ENCODE results near the gene MISP.
"Not testable (repeated sequence)": the region's sequence is repeated elsewhere in the genome, so short reads cannot be mapped to it uniquely, and the experiment has no call there.

Gene MISP

DNA sequence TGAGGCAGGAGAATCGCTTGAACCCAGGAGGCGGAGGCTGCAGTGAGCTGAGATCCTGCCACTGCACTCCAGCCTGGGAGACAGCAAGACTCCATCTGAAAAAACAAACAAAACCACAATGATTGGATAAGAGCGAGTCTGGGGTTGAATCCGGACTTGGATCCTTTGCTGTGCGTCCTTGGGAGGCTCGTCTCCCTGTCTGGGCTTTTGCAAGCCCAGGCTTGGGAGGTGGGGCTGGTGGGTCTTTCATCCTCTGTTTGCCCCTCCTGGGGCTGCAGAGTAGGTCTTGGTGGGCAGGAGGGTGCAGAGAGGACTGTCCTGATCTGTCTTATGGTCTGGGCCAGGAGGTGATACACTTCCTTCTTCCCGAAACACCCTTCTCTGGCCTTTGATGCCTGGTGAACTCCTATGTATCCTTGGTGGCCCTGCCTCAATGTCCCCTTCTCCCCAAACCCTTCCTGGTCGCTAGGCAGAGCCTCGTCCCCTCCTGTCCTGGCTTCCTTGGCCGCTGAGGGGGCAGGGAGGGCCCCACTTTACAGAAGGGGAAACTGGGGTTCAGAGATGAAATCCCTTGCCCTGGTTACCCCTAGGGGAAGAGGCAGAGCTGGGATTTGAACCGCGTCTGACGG lies 25.3 kb upstream of the MISP start:
- no peak for DNase-seq (ENCODE audit: low read depth in 2 of 2)

DNA sequence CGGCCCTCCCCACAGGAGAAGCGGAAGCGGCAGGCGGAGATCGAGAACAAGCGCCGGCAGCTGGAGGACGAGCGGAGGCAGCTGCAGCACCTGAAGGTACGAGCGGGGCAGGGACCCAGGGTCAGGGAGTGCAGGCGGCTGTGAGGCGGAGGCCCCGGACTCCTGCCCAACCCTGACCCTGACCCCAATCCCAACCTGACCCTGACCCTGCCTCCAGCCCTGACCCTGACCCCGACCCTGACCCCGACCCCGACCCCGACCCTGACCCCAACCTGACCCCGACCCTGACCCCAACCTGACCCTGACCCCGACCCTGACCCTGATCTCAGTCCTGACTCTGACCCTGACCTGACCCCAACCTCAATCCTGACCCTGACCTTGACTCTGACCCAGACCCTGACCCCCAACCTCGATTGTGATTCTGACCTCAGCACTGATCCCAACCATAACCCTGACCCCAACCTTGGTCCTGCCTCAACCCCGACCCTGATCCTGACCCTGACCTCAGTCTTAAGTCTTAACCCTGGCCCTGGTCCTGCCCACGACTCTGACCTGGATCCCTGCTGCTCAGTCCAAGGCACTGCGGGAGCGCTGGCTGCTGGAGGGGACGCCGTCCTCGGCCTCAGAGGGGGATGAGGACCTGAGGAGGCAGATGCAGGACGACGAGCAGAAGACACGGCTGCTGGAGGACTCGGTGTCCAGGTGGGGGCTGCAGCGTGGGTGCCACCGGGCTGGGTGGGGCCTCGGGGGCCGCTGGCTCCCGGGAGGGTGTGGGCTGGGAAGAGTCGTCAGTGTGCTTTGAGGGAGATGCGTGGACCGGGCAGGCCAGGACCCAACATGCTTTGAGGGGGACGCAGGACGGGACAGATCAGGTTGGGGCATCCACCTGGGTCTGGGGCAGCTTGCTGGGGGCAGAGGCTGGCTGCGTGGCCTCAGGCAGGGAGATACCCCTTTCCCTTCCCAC lies 23.6 kb upstream of the MISP start:
- no peak for DNase-seq (ENCODE audit: low read depth in 2 of 2)

DNA sequence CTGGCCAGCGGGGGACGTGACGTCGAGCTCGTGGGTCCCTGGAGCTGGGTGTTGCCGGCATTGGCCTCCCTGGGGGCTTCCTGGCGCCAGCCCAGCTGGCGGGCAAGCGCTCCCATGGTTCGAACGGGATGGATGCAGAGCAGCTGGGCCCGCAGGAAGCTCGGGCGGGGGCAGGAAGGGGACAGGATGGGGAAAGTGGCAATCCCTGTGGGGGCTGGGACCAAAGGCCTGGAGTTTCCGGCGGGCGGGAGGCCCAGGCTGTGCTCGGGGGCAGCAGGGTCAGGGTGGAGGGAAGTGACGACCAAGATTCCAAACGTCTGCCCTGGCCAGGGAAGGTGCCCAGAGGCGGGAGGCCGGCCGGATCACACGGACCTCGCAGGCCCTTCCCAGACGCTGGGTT lies 22.9 kb upstream of the MISP start:
- DNase-seq (ENCODE audit: low read depth in 2 of 2) = no peak

DNA sequence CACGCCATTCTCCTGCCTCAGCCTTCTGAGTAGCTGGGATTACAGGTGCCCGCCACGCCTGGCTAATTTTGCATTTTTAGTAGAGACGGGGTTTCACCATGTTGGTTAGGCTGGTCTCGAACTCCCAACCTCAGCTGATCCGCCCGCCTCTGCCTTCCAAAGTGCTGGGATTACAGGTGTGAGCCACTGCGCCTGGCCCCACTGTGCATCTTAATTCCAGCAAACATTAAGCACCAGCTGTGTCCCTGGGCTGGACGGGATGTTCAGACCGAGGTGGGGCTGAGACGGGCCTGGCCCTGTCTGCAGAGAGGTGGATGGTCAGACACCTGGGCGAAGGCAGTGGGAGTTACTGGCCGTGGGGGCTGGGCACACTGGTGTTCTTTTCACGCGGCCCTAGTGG lies 21.3 kb upstream of the MISP start:
- DNase-seq (ENCODE audit: low read depth in 2 of 2) = not testable (repeated sequence)

DNA sequence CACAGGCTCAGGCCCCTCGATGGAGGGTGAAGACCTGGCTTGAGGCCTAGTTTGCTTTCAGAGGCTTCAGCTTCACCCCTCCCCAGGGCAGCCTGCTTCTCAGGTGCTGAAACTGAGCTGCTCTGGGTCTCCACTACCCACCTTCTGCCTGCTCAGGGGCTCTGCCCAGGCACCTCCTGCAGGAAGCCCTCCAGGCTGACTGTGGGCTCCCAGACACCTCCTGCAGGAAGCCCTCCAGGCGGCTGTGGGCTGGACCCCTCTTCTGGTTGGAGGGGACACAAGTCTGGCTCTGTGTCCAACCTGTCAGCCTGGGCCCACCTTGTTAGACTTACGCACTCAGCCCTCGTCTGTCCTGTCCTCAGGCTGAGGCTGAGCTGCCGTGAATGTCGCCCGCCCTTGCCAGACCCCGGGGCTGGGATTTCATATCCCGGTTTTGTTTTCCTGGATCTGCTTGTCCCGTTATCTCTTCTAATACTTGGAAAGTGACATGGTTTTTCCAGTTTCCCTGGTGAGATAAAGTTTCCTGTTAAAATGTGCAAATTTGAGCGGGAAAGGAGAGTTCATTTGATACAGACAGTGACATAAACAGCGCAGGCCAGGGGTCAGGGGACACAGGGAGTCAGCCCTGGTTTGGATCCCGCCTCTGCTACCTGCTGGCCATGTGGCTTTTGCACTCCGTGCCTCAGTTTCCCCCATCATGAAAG lies 20.8 kb upstream of the MISP start:
- no peak for DNase-seq (ENCODE audit: low read depth in 2 of 2)

DNA sequence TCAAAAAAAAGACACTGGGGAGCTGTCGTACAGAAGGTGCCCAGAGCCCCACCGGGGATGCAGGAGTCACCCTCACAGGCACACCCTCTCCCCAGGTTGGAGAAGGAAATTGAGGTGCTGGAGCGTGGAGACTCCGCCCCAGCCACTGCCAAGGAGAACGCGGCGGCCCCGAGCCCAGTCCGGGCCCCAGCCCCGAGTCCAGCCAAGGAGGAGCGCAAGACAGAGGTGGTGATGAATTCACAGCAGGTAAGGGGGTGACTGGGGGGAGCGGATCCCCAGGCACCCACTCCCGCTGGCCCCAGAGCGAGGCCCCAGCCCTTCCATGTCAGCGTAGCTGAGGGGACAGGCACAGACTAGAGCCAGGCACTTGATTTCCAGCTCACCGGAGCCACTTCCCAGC lies 19.9 kb upstream of the MISP start:
- no peak for DNase-seq (ENCODE audit: low read depth in 2 of 2)

DNA sequence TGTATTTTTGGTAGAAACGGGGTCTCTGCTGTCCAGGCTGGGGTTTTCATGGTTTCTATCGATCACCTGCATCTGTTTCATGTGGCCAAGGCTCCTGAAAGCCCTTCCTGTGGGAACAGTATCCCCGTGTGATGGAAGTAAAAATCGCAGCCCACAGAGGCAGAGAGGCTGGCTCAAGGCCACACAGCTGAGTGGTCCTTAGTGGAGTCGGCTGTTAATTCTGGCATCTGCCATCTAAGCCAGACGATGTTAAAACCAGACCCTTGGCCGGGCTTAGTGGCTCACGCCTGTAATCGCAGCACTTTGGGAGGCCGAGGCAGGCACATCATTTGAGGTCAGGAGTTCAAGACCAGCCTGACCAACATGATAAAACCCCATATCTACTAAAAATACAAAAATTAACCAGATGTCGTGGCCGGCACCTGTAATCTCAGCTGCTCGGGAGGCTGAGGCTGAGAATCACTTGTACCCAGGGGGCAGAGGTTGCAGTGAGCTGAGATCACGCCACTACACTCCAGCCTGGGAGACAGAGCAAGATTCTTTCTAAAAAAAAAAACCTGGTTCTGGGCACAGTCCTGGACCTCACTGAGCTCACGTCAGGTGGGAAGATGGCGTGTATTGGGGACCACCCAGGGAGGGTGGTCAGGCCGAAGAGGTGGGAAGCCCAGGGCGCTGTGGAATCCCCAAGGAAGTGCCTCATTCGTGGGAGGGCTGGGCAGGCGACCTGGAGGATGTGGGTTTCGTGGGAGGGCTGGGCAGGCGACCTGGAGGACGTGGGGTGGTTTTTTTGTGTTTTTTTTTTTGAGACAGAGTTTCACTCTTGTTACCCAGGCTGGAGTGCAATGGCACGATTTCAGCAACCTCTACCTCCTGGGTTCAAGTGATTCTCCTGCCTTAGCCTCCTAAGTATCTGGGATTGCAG lies 18.5 kb upstream of the MISP start:
- DNase-seq (ENCODE audit: low read depth in 2 of 2) = no peak

DNA sequence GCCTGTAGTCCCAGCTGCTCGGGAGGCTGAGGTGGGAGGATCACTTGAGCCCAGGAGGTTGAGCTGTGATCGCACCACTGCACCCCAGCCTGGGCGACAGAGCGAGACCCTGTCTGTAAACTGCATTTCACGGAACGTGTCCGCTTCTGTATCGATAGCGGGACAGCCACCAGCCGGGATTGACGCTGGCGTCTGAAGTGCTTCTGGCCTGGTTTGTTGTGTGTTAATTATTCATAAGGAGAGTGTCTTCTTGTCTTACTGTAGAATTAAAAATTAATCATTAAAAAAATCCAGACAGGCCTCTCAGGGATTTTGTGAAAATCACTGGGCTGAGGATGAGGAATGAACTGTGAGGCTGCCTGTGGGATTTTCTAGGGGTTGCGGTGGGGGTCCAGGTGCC lies 16.2 kb upstream of the MISP start:
- DNase-seq (ENCODE audit: low read depth in 2 of 2) = no peak

DNA sequence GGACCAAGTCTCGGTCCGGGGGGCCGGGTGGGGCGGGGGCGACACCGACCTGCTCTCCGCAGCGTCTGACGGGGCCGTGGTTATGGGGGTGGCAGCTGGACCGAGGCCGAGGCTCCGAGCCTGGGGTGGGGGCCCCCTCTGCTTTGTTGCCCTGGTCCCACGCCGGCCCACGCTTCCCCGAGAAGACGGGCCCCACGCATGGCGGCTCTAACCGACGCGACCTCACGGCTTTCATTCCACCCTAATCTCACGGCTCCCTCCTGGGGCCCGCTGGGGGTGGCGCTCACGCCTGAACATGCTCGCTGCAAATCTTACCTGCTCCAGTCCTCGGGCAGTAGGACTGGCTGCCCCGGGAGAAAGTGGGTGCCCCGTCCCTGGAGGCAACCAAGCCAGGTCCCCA lies 14.8 kb upstream of the MISP start:
- no peak for DNase-seq (ENCODE audit: low read depth in 2 of 2)

DNA sequence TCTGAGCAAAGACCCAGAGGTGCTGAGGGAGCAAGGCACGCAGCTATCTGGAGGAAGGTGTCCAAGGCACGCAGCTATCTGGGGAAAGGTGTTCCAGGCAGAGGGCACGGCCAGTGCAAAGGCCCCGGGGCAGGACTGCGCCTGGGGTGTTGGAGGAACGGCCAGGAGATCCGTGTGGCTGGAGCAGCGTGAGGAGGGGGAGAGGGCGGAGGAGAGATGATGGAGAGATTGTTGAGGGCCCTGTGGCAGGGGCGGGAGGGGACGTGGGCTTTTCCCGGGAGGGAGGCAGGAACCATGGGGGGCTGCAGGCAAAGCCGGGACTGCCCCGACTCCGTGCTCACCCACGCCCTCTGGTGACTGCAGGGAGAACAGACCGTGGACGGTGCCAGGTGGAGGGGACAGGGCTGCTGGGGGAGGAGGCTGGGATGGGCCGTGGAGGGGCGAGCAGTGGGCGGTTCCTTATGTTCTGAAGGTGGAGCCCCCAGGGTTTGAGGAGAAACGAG lies 13.3 kb upstream of the MISP start:
- peak; percentile 21 to 42 for DNase-seq (ENCODE audit: low read depth in 2 of 2)

DNA sequence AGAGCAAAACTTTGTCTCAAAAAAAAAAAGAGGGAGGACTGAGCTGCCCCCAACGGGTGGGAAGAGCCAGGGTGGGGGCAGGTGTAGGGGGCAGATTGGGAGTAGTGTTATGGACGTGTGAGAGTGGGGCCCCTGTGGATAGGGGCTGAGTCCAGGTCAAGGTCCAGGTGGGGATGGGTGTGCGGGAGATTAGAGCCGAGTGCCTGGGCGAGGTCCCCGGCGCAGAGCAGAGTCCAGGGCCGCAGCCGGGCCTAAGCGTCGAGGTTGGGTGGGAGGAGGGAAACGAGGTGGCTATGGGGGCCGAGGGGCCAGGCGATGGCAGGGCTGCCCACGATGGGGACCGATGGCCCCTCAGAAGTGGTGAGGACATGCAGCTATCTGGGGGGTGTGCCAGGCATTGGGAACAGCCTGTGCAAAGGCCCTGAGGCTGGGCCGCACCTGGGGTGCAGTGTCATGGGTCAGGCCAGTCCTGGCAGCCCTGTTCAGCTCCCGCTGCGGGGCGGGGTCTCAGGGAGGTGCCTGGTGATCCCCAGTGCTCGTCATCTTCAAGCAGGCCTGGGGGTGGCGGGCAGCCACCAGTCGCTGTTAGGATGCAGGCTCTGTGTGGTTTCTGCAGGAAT lies 12.3 kb upstream of the MISP start:
- no peak for DNase-seq (ENCODE audit: low read depth in 2 of 2)

DNA sequence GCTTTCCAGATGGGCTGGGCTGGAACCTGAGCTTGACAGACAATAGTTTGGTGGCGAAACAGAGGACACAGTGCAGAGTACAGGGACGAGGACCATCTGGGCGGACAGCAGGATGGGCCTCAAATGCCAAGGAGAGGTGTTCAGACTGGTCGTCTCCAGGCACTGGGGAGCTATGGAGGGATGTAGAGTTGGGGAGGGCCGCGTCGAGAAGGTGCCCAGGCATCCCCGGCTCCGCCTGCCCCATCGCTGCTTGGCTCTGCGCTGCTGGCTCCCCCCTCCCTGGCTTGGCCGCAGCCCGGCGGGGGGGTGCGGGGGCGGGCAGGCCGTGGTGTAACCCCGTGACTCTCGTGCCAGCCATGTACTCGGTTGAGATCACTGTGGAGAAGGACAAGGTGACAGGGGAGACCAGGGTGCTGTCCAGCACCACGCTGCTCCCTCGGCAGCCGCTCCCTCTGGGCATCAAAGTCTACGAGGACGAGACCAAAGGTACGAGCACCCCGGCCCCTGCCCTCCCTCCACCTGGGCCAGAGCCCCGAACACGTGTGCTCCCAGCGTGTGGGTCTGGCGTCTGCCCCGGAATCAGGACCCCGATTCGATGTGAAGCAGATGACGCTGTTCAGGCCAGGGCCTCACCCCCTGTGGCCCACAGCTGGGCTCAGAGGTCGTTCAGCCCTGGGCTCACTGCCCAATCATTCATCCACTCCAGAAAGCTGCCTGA lies 10.8 kb upstream of the MISP start:
- no peak for DNase-seq (ENCODE audit: low read depth in 2 of 2)

DNA sequence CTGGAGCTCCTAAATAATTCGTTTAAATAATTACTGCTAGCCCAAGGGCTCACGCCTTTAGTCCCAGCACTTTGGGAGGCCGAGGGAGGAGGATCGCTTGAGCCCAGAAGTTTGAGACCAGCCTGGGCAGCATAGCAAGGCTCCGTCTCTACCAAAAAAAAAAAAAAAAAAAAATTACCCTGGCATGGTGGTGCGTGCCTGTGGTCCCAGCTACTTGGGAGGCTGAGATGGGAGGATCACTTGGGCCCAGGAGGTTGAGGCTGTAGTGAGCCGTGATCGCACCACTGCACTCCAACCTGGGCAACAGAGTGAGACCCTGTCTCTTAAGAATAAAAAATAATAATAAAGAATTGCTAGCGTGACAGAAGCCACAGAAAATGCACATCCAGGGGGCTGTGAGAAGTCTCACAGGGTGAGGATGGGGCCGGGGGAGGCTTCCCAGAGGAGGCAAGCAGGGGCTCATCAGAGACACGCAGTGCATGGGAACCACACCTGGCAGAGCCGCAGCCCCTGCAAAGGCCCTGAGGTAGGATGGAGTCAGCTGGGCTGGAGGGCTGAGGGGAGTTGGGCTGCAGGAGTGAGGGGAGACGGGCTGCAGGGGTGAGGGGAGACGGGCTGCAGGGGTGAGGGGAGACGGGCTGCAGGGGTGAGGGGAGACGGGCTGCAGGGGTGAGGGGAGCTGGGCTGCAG lies 10.0 kb upstream of the MISP start:
- not testable (repeated sequence) for DNase-seq (ENCODE audit: low read depth in 2 of 2)

DNA sequence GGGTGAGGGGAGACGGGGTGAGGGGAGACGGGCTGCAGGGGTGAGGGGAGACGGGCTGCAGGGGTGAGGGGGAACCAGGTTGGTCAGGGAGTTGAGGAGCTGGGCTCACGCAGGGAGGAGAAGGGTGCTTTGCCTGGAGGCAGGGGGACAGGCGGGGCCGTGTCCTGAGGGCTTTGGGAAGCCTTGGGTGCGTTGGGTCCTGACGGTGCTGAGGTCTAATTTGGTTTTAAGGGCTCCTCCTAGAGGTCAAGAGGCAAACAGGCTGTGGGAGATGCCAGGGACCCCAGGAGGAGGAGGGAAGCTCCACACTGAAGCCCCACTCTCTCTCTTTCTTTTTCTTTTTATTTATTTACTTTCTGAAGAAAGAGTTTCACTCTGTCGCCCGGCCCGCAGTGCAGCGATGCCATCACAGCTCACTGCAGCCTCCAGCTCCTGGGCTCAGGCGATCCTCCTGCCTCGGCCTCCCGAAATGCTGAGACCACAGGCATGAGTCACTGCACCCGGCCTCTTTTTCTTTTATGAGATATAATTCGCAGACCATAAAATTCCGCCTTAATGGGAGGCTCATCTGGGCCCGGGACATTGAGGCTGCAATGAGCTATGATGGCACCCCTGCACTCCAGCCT lies 9.3 kb upstream of the MISP start:
- no peak for DNase-seq (ENCODE audit: low read depth in 2 of 2)

DNA sequence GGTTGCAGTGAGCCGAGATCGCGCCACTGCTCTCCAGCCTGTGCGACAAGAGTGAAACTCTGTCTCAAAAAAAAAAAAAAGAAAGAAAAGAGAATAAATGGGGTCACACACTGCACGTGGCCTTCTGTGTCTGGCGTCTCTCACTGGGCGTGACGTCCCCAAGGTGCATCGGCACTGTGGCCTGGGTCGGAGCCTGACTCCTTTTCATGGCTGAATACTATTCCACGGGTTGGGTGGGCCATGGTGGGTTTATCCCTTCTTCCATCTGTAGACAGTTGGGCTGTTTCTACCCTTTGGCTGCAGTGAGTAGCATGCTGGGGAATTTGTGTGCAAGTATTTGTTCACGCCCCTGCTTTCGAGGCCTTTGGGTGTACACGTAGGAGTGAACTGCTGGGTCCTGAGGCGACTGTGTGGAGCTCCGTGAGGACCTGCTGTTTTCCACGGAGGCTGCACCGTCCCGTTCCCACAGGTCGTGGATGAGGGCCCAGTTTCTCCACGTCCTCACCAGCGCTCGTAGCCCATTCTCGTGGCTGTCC lies 8.3 kb upstream of the MISP start:
- DNase-seq (ENCODE audit: low read depth in 2 of 2) = no peak

DNA sequence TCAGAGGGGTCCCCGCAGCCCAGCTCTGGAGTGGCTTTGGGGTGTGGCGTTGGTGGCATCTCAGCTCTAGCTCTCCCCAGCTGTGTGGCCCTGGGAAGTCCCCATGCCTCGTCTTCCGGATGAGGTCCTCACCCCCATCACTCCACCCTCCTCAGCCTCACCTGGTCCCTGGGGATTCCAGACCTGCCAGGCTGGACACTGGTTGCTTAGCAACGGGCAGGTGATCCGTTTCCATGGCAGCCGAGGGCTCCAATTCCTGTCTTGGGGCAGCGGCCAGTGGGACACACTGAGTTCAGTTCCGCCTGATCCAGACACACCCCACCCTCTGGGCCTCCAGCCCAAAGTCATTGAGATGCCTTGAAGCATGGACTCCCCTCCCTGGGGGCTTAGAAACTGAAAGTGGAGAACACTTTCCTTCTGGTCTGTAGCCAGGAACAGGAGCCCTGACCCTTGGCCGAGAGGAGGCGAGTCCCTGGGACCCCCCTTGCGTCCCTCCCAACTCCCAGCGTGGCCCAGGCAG lies 7.7 kb upstream of the MISP start:
- DNase-seq (ENCODE audit: low read depth in 2 of 2) = no peak

DNA sequence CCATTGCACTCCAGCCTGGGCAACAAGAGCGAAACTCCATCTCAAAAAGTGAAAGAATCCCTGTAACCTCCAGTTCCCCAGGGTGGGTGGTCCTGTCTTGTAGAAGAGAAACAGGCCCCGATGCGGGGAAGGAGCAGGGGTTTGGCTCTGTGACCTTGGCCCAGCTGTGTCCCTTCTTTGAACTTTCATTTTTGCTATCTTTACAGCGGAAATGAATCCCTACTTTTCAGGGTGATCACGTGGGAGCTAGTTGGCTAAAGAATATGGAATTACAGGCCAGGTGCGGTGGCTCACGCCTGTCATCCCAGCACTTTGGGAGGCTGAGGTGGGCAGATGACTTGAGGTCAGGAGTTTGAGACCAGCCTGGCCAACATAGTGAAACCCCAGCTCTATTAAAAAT lies 5.8 kb upstream of the MISP start:
- not testable (repeated sequence) for DNase-seq (ENCODE audit: low read depth in 2 of 2)

DNA sequence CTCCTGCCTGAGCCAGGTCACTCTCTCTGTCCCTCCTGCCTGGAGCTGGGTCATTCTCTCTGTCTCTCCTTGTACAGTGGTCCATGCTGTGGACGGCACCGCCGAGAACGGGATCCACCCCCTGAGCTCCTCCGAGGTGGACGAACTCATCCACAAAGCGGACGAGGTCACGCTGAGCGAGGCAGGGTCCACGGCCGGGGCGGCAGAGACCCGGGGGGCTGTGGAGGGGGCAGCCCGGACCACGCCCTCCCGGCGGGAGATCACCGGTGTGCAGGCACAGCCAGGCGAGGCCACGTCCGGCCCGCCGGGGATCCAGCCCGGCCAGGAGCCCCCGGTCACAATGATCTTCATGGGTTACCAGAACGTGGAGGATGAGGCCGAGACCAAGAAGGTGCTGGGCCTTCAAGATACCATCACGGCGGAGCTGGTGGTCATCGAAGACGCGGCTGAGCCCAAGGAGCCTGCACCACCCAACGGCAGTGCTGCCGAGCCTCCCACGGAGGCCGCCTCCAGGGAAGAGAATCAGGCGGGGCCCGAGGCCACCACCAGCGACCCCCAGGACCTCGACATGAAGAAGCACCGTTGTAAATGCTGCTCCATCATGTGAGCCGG lies 4.6 kb upstream of the MISP start:
- no peak for DNase-seq (ENCODE audit: low read depth in 2 of 2)
